ENCODE results near the gene ZNF333.
"Not testable (repeated sequence)": the region's sequence is repeated elsewhere in the genome, so short reads cannot be mapped to it uniquely, and the experiment has no call there.

The ZNF333 gene

GRCh38 chr19:14699641-14700040 lies 9.8 kb downstream of the ZNF333 start:
- DNase-seq, result no peak

DNA sequence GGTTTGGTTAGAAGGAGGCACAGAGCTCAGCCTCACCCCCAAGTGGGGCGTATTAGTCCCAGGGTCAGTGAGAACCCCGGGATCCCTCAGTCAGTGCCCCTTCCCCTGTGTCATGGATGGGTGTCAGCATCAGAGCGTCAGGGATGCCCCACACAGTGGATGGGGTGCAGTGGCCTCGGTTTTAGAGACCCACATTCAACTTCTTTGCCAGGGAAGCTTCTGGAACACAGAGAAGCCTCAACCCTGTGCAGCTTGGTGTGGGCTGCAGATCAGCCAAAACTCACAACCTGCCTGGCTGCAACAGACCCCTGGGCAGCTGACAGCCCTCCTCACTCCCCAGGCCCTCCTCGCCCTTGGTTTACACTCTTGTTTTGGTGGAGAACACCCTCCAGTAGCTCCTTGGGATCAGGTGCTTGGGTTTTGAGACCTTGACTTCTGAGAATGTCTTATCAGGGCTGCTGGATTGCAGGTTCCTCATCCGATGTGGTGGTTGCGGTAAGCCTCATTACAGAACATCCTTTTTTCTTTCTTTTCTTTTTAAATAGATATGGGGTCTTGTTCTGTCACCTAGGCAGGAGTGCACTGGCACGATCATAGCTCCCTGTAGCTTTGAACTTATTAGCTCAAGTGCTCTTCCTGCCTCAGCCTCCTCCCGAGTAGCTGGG lies 11.0 kb downstream of the ZNF333 start:
- DNase-seq, result no peak

DNA sequence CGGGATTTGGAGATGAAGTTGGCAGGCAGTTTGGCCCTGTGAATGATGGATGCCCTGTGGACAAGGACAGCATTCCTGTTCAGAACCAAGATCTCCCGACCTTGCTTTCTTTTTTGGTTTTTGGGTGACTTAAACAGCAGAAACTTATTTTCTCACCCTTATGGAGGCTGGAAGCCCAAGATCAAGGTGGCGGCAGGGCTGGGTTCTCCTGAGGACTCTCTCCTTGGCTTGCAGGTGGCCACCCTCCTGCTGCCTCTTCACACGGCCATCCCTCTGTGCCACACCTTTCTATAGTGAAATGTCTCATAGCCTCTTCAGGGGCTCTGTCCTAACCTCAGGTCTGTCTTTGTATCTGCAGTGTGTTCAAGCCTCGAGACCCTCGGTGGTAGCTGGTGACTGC lies 14.0 kb downstream of the ZNF333 start:
- DNase-seq, result no peak

GRCh38 chr19:14704450-14704849 lies 14.6 kb downstream of the ZNF333 start:
- DNase-seq, result no peak

- no peak for DNase-seq
These were observed 26.0 kb downstream of the ZNF333 start for GRCh38 chr19:14715841-14716240.

DNA sequence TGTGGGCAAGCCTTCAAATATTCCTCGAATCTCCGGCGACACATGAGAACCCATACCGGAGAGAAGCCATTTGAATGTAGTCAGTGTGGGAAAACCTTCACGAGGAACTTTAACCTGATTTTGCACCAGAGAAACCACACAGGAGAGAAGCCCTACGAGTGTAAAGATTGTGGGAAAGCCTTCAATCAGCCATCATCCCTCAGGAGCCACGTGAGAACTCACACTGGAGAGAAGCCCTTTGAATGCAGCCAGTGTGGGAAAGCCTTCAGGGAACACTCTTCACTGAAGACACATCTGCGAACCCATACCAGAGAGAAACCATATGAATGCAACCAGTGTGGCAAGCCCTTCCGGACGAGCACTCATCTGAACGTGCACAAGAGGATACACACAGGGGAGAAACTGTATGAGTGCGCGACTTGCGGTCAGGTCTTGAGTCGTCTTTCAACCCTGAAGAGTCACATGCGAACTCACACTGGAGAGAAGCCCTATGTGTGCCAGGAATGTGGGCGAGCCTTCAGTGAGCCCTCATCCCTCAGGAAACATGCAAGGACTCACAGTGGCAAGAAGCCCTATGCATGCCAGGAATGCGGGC lies 28.8 kb downstream of the ZNF333 start:
- no peak for DNase-seq

DNA sequence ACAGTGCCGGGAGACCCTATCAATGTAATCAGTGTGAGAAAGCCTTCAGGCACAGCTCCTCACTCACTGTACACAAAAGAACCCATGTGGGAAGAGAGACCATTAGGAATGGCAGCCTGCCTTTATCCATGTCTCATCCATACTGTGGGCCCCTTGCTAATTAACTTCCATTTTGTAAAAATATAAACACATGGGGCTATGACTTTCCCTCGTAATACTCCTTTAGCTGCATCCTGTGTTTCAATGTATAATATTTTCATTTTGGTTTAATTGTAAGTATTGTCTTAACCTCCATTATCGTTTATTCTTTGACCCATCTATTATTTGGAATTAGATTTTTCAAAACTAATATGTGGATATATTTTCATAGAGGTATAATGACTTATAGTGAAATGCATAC lies 29.3 kb downstream of the ZNF333 start:
- DNase-seq, result no peak

DNA sequence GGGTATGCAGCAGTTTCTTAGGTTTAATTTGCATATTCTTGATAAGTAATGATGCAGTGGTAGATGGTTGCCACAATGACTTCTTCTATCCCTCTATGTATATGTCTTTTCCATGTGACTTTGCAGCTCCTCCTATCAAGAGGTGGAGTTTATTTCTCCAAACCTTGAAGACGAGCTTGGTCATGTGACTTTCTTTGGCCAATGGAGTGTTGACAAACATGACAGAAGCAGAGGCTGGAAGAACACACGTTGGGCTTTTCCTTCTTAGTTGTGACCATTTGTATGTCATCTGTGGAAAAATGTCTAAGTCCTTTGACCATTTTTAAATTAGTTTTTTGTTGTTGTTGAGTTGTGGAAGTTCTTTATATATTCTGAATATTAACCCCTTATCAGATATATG lies 32.3 kb downstream of the ZNF333 start:
- DNase-seq, result no peak

DNA sequence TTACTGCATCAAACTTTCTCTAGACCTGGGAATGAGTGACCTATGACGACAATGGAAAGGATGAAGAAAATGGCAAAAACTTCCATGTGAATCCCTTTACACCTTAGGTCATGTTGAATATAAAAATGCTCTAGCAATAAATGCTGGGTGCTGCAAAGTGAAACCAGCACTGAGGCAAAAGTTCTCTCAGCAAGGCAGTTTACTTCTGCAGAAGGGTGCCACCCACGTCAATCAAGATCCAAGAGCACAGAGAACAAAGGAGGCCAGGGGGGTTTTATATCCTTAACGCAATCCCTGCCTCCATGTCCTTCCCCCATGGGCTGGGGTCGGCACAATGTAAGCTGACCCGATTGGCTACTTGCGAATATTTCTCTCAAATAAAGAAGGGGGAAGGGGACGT lies 38.7 kb downstream of the ZNF333 start:
- DNase-seq, result no peak

DNA sequence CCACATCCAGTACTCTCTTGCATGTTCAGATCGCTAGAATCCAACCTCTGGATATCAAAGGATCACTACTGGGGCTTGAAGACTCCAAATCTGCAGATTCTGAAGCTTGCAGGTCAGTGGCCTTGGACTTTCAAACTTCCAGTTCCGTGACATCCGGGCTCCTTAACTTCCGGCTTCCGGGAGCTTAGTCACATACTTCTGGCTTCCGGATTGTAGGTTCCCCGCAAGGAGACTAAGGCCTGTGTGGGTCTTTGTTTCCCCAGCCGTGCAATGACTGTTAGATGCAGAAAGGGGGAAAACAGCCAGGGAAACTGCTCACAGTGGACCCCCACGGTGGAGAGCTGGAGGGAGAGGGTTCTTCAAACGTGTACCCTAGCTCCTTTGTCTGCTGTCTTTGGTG lies 41.4 kb downstream of the ZNF333 start:
- no peak for DNase-seq

DNA sequence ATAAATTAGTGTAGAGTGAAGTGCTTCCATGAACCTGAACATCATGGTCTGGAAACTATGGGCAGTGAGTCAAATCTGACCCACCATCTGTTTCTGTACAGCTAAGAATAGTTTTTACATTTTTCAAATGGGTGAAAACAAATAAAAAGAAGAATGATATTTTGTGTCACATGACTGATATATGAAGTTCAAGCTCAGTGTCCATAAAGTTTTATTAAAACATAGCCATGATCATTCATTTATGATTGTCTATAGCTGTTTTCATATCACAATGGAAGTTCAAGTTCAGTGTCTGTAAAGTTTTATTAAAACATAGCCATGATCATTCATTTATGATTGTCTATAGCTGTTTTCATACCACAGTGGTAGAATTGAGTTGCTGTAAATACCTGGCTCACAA lies 42.7 kb downstream of the ZNF333 start:
- no peak for DNase-seq

- no peak for DNase-seq
These were observed 43.7 kb downstream of the ZNF333 start for GRCh38 chr19:14733574-14733973.

DNA sequence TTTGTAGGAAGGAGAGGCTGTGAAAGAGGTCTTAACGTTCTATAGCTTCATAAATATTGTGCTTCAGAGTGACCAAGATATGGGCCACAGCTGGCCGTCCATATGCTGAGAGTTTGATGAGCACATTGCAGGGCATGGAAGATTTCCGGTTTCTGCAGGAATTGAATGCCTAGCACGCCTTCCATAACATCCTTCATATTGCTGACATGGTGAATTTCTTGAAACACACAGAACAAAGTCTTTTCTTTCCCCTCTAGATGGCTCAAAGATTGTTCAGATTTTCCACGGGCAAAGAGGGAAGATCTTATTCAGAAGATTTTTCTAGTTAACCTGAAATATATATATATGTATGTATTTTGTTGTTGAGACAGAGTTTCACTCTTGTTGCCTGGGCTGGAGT lies 46.1 kb downstream of the ZNF333 start:
- DNase-seq, result no peak

GRCh38 chr19:14746886-14747285 lies 57.0 kb downstream of the ZNF333 start:
- no peak for DNase-seq

- no peak for DNase-seq
These were observed 58.8 kb downstream of the ZNF333 start for GRCh38 chr19:14748601-14749000.

DNA sequence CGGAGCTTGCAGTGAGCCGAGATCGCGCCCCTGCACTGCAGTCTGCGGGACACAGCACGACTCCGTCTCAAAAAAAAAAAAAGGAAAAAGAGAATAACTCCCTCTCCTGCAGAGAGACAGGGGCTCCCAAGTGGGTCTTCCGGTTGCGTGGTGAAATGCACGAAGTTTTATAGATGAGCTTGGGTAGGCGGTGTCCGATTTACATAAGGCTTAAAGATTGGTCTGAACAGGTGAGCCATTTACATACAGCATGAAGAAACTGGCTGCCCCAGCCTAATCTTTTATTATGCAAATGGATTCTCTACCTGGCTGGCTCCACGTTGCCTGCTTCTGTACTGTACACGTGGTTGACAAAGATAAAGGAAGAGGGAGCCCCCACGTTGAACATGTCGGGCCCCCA lies 69.0 kb downstream of the ZNF333 start:
- DNase-seq, result no peak

- no peak for DNase-seq
These were observed 71.8 kb downstream of the ZNF333 start for GRCh38 chr19:14761607-14762006.

DNA sequence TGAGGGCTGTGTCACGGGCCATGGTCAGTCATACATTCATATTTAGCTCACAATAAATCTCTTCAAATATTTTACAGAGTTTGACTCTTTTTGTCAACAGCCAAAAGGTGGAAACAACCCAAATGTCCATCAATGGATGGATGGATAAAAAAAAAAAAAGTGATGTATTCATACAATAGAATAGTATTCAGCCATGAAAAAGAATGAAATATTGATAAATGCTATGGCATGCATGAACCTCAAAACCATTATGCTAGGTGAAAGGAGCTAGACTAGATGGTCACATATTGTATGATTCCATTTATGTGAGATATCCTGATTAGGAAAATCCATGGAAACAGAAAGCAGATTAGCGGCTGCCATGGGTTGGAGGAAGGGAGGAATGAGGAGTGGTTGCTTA lies 72.3 kb downstream of the ZNF333 start:
- DNase-seq, result no peak

GRCh38 chr19:14763497-14764145 lies 73.8 kb downstream of the ZNF333 start:
- no peak for DNase-seq

- no peak for DNase-seq
These were observed 74.6 kb downstream of the ZNF333 start for GRCh38 chr19:14764401-14764800.

GRCh38 chr19:14765403-14765802 lies 75.6 kb downstream of the ZNF333 start:
- DNase-seq, result not testable (repeated sequence)

DNA sequence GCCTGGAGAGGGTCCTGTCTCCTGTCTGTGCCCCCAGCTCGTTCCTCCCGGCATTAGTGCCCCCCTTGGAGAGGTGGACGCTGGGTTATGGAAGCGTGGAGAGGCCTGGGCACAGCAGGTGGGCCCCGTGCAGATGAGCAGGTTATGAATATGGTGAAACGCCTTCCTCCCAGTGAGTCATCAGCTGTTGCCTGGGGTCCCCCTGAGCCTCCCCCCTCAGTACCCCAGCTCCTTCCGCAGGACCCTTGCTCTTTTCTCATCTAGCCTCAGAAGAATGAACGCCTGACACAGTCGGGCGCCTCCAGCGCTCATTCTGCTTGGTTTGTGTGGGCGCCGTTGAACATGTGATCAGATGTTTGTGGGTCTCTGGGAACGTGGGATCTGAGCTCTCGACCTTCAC lies 76.0 kb downstream of the ZNF333 start:
- not testable (repeated sequence) for DNase-seq

GRCh38 chr19:14767466-14767971 lies 77.7 kb downstream of the ZNF333 start:
- DNase-seq, result no peak

All from nucleus accumbens (tissue), 56 donors.